ENCODE data around the gene OGFOD3.
"Not testable (repeated sequence)": the region's sequence is repeated elsewhere in the genome, so short reads cannot be mapped to it uniquely, and the experiment has no call there.

The OGFOD3 gene

DNA sequence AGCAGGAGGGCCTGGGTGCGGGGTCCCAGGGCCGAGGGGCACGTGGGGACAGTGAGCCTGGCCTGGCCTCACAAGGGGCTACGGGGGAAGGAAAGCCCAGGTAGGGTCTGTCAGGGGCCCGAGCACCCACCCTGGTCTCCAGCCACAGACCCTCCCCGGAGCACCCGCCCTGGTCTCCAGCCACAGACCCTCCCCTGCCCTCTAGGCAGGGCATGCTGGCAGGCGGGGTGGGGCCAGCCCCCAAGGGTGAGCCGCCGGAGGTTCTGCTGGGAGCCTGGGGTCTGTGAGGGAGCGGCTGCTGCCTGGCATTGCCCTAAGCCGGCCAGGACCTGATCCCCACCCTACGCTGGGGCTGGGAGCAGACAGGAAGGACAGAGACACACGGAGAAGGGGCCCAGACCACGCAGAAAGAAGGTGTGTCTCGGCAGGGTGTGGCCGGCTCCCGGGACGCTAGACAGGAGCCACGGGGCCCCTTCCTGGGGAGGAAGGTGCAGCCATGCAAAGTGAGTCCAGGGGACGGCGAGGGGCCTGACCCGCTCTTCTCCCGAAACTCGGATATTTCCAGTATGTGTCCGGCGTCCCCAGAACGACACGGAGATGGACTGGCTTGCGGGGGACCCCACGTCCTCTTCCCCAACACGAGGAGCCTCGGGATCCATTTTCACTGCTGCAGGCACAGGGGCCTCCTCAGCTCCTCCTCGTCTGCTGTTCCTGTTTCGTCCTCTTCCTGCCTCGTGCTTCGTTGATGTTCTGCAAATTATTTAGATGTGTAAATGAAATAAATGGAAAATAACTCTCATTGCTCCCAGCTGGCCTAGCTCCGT is 31.3 kb downstream of the OGFOD3 start:
- no peak for DNase-seq (ENCODE audit: low read depth in 2 of 2)

- no peak for DNase-seq (ENCODE audit: low read depth in 2 of 2)
Measured at GRCh38 chr17:82386255-82386831, 32.0 kb downstream of the OGFOD3 start.

- no peak for DNase-seq (ENCODE audit: low read depth in 2 of 2)
Measured at GRCh38 chr17:82385559-82386254, 32.7 kb downstream of the OGFOD3 start.

DNA sequence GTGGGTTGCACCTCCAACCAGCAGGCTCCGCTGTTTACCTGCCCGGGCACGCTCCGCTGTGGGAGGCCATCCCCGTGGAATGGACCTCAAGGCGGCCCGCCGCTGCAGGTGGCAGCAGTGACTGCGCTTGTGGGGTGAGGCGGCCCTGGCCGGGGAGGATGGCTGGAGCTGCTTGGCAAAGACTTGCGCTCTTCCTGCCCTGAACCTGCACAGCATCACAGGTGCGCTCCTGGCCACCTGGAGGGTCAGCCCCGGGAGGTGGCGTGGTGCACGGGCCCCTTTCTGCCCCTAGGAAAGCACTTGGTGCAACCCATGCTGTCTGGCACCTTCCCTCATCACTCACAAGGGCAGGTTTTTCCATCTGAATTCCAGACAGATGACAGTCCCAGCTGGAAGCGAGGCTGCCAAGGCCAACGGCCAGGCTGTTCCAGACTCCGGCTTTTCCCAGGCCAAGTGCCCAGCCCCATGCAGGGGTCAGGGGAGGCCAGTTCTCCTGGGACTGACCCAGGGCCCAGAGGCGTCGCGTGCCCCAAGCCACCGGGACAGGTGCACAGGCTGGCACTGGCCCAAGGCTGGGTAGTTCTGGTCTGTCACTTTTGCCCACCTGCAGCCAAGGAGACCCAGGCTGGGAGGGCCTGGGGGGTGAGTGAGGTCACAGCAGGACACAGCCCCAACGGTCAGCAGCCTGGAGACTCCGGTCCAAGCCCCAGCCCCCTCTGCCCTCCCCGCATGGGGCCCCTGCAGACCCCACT is 33.5 kb downstream of the OGFOD3 start:
- DNase-seq (ENCODE audit: low read depth in 2 of 2), result no peak

GRCh38 chr17:82384051-82384729 is 34.2 kb downstream of the OGFOD3 start:
- no peak for DNase-seq (ENCODE audit: low read depth in 2 of 2)

DNA sequence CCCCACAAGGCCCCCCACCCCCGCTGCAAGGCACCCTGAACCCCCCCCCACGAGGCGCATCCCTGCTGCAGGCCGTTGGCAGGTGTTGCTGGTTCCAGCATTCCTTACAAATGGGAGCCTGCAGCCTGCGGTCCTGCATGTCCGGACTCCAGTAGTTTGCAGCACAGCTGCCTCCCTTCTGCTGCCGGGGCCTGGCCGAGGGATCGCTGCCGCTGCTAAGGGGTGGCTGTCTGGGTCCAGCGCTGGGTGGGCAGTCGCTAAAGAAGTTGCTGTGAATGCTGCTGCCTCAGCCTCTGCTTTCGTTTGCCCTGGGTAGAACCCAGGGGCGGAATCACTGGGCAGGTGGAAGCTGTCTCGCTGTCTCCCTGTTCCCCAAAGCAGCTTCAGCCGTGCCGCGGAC is 35.0 kb downstream of the OGFOD3 start:
- DNase-seq (ENCODE audit: low read depth in 2 of 2), result no peak

DNA sequence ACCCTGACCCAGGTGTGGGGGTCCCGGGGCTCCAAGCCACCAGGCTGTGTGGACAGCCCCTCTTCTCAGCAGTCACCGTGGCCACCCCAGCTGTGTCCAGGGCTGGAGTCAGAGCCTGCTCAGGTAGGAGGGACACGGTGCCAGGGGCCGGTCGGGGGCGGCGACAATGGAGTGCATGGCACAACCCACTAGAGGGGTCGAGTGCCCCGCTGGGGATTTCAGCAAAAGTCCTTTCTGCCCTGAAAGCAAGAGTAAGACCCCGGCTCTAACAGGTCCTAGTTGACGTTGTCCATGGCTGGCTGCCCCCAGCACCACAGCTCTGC is 35.5 kb downstream of the OGFOD3 start:
- no peak for DNase-seq (ENCODE audit: low read depth in 2 of 2)

DNA sequence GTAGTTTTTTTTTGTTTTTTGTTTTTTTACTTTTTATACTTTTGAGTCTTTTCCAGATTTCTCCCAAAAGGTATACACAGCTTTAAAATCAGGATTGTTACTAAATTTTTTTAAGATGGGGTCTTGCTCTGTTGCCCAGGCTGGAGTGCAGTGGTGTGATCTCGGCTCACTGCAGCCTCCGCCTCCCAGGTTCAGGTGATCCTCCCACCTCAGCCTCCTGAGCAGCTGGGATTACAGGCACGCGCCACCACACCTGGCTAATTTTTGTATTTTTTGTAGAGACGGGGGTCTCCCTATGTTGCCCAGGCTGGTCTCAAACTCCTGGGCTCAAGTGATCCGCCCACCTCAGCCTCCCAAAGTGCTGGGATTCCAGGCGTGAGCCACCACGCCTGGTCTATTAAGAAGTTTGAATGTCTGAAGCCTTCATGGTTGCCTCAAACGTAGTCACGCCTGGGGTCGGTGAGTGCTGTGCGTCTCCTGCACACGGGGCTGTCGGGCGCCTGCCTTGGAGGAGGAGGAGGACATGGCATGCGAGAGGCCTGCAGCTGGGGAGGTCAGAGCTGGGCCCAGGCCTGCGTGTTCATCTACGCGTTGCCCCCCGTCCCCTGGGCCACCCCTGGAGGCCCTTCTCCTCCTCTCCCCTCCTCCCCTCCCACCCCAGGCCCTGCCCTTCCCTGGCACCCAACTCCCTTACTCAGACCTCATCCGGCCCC is 36.0 kb downstream of the OGFOD3 start:
- DNase-seq (ENCODE audit: low read depth in 2 of 2), result not testable (repeated sequence)

DNA sequence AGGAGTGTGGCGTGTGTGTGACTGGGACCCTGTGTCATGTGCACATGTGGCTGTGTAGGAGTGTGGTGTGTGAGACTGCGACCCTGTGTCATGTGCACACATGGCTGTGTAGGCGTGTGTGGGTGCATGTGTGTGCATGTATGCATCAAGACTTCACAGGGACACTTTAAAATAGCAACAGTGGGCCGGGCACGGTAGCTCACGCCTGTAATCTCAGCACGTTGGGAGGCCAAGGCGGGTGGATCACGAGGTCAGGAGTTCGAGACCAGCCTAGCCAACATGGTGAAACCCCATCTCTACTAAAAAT is 36.7 kb downstream of the OGFOD3 start:
- not testable (repeated sequence) for DNase-seq (ENCODE audit: low read depth in 2 of 2)

DNA sequence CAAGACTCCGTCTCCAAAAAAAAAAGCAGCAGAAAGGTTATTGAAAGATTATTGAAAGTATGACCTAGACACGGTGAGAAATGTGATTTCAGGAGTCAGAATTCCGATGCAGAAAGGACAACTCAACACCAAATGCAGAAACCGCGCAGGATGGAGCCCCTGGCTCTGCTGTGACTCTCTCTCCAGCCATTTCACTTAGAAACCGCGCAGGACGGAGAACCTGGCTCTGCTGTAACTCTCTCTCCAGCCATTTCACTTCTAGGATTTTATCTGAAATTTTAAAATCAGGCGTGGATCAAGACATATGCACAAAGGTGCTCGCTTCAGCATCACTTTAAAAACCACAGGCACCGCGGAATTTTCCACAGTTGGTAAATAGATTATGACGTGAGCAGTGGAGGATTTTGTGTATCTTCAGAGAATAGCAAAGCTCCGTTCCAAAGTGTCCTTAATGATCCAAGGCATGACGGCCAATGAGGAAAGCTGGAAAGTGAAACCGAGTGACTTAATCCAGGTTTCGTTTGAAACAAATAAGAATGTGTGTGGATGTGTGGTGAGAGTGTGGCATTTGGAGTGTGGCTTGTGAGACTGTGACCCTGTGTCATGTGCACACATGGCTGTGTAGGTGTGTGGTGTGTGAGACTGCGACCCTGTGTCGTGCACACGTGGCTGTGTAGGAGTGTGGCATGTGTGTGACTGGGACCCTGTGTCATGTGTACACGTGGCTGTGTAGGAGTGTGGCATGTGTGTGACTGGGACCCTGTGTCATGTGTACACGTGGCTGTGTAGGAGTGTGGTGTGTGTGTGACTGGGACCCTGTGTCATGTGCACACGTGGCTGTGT is 37.3 kb downstream of the OGFOD3 start:
- no peak for DNase-seq (ENCODE audit: low read depth in 2 of 2)

- DNase-seq (ENCODE audit: low read depth in 2 of 2), result no peak
Measured at GRCh38 chr17:82378741-82379021, 39.7 kb downstream of the OGFOD3 start.

DNA sequence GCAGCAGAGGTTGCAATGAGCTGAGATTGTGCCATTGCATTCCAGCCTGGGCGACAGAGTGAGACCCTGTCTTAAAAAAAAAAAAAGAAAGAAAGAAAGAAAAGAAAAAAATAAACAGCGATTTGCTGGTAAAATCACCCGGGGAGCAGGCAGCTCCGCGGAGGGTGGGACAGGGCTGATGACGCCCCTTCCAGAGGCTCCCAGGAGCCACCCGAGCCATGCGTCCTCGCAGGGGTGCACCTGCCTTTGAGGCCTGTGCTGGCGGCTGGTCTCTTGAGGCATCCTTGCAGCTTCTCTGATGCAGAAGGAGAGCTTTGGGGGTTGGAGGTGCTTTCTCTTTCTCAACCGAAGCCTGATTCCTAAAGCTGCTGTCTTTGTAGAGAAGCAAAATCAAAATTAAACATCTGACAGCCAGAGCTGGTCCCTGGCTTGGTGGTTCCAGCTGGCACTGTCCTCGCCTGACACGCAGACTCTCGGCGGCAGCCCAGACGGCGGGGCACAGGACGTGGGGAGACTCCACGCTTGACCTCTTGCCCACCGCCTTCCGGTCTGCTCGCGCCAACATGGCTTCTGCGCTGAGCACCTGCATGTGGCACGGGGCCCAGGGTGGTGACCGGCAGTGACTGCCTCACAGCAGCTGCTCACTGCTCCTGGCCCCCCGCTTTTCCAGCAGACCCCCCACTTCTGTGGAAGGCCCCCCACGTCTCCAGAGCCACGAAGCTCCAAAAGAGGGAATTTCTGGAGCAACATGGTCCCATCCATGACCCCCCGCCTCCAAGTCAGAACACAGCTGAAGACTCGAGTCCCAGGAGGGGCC is 40.3 kb downstream of the OGFOD3 start:
- no peak for DNase-seq (ENCODE audit: low read depth in 2 of 2)

- DNase-seq (ENCODE audit: low read depth in 2 of 2), result not testable (repeated sequence)
Measured at GRCh38 chr17:82377294-82377693, 41.1 kb downstream of the OGFOD3 start.

DNA sequence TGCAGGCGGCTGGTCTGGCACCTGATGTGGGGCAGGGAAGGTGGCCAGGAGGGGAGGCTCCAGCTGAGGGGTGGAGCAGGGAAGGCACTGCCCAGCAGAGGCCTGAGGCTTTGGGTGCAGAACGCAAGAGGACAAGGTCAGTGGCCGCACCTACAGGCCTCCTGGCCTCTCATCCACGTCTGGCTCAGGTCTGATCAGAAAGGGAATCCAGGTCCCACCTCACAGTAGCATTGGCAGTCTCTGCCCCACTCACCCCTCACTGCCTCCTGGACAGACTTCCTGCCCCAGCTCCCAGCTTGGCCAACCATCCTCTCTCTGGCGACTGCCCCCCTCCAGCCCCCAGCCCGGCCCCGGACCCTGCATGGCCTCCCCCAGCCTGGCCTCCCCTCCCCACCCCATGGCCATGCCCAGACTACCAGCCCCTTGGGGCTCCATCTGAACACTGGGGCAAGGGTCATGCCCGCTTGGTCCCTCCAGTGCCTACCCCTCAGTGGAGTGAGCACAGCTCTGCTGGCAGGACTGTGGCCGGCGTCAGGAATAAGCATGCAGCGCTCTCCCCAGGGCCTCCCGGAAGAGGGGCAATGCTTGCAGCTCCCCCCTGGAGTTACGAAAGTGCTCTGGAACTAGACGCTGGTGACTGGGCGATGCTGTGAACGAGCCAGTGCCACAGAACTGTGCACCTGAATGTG is 42.2 kb downstream of the OGFOD3 start:
- DNase-seq (ENCODE audit: low read depth in 2 of 2), result no peak

DNA sequence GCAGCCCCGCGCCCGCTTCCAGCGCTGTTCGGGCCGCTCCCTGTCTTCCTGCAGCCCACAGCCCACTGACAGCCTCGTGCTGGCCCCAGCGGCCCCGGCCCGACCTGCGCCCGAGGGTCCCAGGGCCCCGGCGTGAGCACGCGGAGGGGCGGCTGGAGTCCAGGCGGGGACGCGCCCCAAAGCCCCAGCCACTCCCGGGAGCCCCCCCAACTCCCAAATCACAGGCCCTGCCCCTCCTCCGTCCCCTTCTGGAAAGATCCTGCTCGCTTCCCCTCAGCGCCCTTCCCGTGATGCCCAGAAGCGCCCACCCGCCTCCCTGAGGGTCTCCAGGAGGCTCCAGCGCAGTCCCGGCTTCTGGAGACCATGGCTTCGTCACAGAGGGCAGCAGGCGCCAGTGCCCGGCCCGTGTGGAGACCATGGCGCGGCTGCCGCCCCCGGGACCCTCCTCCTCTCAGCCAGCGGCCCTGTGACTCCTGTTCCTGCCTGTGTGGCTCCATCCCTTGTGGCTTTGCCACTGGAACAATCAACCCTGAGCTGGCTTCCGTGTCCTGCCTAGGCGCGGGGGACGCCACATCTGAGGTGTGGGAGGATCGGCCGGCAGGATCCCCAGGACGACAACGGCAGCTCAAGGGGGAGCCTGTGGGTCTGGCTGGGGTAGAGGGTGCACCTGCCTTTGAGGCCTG is 42.9 kb downstream of the OGFOD3 start:
- DNase-seq (ENCODE audit: low read depth in 2 of 2), result no peak

DNA sequence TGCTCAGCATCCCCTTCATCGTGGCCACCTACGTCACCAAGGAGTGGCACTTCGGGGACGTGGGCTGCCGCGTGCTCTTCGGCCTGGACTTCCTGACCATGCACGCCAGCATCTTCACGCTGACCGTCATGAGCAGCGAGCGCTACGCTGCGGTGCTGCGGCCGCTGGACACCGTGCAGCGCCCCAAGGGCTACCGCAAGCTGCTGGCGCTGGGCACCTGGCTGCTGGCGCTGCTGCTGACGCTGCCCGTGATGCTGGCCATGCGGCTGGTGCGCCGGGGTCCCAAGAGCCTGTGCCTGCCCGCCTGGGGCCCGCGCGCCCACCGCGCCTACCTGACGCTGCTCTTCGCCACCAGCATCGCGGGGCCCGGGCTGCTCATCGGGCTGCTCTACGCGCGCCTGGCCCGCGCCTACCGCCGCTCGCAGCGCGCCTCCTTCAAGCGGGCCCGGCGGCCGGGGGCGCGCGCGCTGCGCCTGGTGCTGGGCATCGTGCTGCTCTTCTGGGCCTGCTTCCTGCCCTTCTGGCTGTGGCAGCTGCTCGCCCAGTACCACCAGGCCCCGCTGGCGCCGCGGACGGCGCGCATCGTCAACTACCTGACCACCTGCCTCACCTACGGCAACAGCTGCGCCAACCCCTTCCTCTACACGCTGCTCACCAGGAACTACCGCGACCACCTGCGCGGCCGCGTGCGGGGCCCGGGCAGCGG is 43.6 kb downstream of the OGFOD3 start:
- DNase-seq (ENCODE audit: low read depth in 2 of 2), result no peak

DNA sequence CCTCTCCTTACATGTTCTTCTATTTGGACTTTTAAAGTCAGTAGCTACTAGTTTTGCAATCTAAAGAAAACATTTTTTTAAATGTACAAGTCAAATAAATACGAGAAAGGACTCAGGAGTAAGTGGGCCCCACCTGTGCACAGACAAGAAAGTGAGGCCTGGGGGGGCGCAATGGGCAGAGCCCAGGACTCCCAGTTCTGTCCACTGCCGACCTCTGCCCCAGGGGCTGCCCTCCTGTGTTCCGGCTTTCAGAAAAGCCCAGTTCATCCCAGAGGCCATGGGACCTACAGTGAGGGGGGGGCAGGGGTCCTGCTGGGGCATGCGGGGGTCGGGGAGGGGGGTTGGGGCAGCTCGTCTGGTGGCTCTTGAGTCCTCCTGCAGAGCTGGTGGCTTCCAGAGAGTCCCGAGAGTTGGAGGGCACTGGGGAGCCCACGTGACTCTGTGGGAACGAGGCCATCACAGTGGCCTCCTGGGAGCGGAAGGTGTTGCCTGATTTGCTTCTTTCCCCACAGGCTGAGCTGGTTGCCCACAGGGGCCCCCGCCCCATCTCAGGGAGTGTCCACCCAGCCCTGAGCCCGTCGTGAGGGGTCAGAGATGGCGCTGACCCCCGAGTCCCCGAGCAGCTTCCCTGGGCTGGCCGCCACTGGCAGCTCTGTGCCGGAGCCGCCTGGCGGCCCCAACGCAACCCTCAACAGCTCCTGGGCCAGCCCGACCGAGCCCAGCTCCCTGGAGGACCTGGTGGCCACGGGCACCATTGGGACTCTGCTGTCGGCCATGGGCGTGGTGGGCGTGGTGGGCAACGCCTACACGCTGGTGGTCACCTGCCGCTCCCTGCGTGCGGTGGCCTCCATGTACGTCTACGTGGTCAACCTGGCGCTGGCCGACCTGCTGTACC is 44.4 kb downstream of the OGFOD3 start:
- no peak for DNase-seq (ENCODE audit: low read depth in 2 of 2)
